ENCODE data around the gene ELFN2.

The ELFN2 gene

DNA sequence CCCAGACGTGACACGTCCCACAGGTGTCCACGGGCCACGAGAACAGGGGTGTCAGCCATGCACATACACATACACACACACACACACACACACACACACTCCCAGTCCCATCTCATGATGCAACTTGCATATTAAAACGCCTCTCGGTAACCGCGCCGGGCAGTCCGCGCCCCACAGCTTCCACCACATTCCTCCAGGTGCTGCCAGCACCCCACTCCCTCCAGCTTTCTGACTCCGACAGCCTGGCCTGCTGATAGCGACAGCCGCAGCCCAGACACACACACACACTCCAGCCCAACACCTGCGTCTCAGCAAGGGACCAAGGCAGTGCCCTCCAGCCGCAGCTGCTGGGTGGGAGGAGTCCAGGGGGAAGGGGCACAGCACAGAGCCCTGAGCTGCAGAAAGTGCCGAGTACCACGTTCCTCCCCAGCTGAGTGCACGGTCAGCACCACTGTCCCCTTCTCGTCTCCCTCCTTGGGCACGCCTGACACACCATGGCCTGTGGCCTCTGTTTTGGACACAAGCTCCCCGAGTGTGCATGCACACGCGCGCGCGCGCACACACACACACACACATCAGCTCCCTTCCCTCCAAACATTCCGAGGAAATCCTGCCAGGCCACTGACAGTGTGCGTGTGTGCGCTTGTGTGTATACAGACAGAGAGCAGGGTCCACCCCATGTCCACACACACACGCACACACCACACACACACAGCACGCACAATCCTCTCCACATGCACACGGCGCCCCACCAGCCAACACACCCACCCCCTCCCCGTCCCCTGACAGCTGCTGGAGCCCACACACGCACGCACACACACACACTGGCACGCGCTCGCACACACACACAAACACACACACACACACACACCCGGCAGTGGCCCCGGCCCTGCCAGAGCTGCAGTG lies 1.2 kb downstream of the ELFN2 start:
- peak; percentile 27 for DNase-seq

DNA sequence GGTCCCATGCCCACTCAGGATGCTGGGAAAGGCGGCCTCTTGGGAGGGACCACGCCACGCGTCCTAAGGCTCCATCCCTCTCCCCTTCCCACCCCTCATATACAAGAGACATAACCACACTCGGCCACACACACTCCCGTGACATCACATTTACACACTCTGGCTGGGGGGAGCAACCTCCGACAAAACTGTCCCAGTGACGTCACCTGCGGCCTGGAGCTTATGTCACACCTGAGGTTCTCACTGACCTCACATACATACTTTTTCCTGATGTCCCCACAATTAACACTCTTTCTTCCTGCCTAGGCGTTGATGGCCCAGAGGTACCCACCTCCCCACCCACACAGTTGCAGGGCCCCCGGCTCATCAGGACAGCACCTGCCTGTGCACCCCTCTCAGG lies 1.9 kb downstream of the ELFN2 start:
- no peak for DNase-seq

DNA sequence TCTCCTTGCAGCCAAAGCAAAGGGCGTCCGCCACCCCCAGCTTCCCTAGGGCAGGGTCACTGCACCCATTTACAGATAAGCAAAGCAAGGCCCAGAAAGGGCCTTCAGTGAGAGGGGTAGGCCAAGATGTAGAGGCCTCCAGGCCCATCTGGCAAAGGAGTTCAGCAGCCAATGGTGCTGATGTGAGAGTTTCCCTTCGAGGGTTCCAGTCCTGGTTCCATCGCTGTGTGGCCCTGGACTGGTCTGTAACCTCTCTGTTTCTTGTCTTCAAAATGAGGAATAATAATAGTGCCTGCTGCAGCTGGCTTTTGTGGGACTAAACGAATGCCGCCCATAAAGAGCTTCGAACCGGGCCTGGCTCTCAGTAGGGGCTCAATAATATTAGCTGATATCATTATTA lies 4.0 kb downstream of the ELFN2 start:
- DNase-seq = no peak

DNA sequence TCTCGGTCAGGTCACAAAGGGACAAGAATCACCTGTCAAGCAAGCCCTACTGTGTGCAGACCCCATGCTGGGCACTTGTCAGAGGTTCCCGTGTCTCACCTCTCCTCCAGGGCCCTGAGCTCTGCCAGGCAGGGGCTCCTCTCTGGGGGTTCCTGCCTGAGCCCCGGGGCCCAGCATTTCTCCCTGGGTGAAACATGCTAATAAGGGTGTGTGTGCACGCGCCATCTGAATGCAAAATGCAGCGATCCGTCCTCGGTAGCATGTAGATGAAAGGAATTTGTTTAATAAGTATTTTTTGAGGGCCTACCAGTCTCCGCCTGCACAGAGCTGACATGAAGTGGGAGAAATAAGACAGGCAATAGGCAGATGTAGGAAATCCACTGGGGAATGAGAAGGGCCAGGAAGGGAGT lies 5.8 kb downstream of the ELFN2 start:
- no peak for DNase-seq

- peak; percentile 31 for DNase-seq
Measured at GRCh38 chr22:37420686-37421467, 6.4 kb downstream of the ELFN2 start.

GRCh38 chr22:37419969-37420685 lies 7.2 kb downstream of the ELFN2 start:
- no peak for DNase-seq

GRCh38 chr22:37419370-37419968 lies 7.8 kb downstream of the ELFN2 start:
- no peak for DNase-seq

GRCh38 chr22:37418627-37419369 lies 8.5 kb downstream of the ELFN2 start:
- no peak for DNase-seq

DNA sequence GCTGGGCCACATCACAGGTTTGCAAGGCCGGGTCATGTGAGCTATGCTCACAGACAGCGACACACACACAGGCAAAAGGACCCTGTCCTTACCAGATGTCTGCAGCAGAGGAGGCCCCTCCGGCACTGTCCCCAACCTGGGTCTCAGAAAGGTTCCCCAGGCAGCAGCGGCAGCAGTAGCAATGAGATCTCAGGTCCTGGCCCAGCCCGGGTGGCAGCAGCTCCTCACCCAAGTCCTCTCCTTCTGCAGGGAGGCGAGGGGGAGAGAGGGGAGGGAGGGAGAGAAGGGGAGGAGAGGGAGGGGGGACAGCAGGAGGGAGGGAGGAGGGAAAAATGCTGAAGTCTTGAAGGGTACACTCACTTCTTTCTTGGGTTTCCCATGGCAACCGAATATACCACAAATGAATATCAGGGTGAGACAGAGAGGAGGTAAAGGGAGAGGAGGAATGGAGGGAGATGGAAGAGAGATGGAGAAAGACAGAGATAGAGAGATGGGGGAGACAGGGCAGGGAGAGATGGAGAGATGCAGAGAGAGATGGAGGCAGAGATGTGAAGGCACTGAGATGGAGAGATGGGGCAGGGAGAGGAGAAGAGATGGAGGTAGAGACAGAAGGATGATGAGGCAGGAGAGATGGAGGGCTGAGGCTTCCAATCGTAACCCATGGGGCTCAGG lies 9.5 kb downstream of the ELFN2 start:
- DNase-seq = no peak

DNA sequence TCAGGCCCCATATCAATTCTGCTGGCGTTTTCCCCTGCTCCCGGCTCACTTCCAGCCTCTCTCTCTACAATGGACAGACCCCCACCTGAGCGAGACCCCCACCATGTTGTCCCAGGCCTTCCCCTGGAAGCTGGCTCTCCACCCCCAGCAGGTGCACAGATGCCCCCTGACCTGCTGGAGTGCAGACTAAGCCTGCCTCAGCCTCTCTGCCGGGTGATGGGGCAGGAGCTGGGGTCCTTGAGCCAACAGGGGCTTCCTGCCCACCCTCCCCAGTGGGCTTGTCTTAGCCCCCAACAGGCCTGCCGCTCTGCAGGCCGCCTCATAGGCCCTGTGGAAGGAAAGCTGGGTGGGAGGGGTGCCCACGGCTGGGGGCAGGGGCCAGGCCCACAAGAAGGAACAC lies 10.0 kb downstream of the ELFN2 start:
- DNase-seq = no peak

- no peak for DNase-seq
Measured at GRCh38 chr22:37416827-37417226, 10.5 kb downstream of the ELFN2 start.

DNA sequence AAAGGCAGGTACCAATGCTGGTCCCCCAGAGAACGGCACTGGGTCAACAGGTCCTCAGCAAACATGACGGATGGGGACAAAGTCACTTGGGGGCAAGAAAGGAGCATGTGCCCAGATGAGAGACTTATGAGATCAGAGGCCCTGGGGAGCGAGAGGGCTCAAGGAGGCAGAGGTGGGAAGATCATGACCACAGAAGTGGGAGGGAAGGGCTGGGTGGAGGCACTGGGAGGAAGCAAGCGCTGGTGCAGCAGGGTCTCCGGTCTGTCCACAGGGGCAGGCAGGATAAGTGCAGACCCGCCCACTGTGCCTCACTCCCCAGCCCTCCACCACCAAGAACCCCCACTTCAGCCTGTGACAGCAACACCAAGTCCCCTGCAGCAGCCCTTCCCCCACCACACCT lies 10.9 kb downstream of the ELFN2 start:
- no peak for DNase-seq

DNA sequence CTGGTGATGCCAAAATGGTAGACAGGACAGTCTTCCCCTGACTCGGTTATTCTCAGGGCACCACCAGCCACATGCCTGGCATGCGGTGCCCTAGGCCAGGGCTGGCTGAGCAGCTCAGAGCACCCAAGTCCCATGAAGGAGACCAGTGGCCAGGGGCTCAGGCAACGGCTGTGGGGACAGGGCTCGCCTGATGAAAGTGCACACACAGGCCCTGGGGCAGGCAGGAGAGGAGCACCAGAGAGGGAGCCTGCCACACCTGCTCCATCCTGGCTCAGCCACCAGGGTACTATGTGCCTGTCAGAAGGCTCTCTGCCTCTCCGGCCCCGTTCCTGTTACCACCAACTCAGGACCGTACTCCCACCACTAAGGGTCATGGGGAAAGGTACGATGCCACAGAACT lies 12.1 kb downstream of the ELFN2 start:
- no peak for DNase-seq

DNA sequence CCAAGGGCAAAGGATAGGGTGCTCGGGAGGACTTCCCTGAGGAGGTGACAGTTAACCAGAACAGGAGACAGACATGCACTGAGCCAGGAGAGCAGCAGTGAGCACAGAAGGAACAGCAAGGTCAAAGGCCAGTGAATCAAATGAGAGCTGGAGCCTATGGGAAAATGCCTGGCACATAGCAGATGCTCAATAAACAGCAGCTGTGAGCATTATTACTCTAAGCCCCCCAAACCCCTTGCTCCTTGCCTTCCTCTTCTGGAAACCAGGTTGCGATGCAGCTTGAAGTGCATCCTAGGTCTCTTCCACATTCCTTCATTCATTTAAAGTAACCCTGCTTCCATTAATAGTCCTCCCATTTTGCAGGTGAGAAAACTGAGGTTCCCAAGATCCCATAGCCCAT lies 13.0 kb downstream of the ELFN2 start:
- DNase-seq = no peak

DNA sequence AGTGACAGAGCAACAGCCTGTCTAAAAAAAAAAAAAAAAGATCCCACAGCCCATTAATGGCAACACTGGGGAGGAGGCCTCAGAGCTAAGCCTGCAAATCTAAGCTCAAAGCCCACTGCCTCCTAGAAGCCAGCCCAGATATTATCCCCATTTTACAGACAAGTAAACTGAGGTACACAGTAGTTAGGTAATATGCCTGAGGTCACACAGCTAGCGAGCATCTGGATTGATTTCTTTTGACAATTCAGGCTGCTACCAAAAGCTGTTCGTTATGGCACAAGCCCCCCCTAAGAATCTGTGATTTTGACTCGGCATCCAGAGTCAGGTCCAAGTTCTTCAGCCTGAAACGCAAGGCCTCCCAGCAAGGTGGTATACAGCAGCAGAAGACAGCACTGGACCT lies 13.7 kb downstream of the ELFN2 start:
- no peak for DNase-seq

DNA sequence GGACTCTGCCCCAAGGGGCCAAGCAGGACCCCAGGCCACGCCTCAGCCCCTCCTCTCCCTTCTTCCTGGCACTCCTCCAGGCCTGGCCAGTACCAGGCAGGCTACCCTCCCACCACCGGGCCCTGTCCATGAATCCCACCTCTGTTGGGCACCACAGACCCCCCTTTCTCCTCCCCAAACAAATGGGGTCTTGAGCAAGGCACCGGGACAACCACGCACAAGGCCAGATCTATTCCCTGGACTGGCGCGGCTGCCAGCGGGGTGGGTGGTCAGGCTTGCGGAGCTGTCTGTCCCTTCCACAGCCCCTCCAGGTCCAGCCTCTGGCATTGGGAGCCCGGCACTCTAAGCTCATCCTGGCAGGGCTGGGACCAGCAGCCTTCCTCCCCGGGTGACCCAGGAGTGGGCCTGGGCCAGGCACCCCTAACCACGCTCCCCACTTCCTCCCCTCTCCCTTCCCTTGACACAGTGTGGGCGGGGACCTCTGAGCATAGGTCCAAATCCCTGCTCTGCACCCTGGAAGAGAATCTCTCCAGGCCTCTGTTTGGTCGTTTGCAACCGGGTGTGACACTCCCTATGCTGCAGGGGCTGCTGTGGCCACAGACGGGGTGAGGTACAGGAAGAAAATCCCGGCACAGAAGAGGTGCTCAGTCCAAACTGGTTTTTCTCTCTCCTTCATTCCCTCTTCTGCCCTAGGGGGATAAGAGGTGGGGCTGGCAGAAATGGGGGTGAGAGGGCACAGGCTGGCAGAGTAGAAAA lies 14.6 kb downstream of the ELFN2 start:
- no peak for DNase-seq

- DNase-seq = no peak
Measured at GRCh38 chr22:37411655-37412054, 15.6 kb downstream of the ELFN2 start.

- DNase-seq = no peak
Measured at GRCh38 chr22:37410174-37411055, 16.9 kb downstream of the ELFN2 start.

- no peak for DNase-seq
Measured at GRCh38 chr22:37409459-37410050, 17.7 kb downstream of the ELFN2 start.

Measured in fibroblast of skin of right quadriceps (primary cell).